Adrenal gland (tissue), 12 donors: ENCODE results near the gene CC2D2A. TPM values are rescaled to one million over a fixed set of nuclear protein-coding genes. Genes with fewer than 3 reads are reported as not detected.

Source experiments
- DNase-seq, 7 donors: peaks; one replicate each; pipeline ENCODE4 v3.0.0-alpha.2; 2019 to 2020
- H3K27ac ChIP-seq, 5 donors: fragments of 200-600 bp; sonication (generic) in 4 of 5; 1 replicate in 3 of 5; 2 replicates in 2 of 5; pipeline versions ENCODE4 v1.5.1 to v1.8.0; 2016 to 2020; ENCODE audit warnings: mild to moderate bottlenecking in 1 of 5
- H3K27me3 ChIP-seq: fragments of 200-600 bp; 2 replicates; pipeline ENCODE4 v1.8.0; 2021
- H3K36me3 ChIP-seq, 2 donors: fragments of 200-600 bp; replicated peaks in 1 of 2; 1 replicate in 1 of 2; 2 replicates in 1 of 2; pipeline versions ENCODE4 v1.5.1 to v1.8.0; 2018 to 2022
- H3K4me1 ChIP-seq, 2 donors: fragments of 200-600 bp; replicated peaks in 1 of 2; 1 replicate in 1 of 2; 2 replicates in 1 of 2; pipeline versions ENCODE4 v1.5.1 to v1.8.0; 2018 to 2021
- H3K4me3 ChIP-seq, 4 donors: fragments of 200-600 bp; sonication (generic) in 3 of 4; one replicate each; pipeline ENCODE4 v1.5.1; 2016 to 2018
- H3K9me3 ChIP-seq, 3 donors: fragments of 200-600 bp; sonication (generic) in 1 of 3; replicated peaks in 1 of 3; 1 replicate in 2 of 3; 2 replicates in 1 of 3; pipeline versions ENCODE4 v1.5.1 to v1.8.0; 2016 to 2021
- CTCF ChIP-seq, 6 experiments: fragments of 450-650 bp in 4 of 6; fragments of 200-600 bp in 2 of 6; sonication (generic) in 1 of 6; IDR thresholded peaks; 1 replicate in 5 of 6; 2 replicates in 1 of 6; pipeline versions ENCODE4 v1.5.1 to v1.8.0; 2016 to 2021; ENCODE audit warnings: antibody characterized with exemption in 6 of 6, mild to moderate bottlenecking in 2 of 6, moderate library complexity in 1 of 6
- POLR2A ChIP-seq, 2 donors: fragments of 450-650 bp; IDR thresholded peaks; one replicate each; pipeline ENCODE4 v1.6.1; 2017; ENCODE audit warnings: antibody characterized with exemption in 2 of 2, mild to moderate bottlenecking in 2 of 2, moderate library complexity in 1 of 2
- WGBS, 4 donors: extraction: QIAGEN DNeasy Blood & Tissue Kit in 2 of 4; methylation state at CpG; one replicate each; pipeline versions ENCODE4 v1.1.5 to v1.1.7; 2013 to 2017; 5-methylcytosine and 5-hydroxymethylcytosine counted together
- intact Hi-C, 2 donors: fragments of 100-400 bp; cut with DNase I; formaldehyde crosslinking; loops; one replicate each; pipeline versions ENCODE4 v1.14.1 to v1.15.0; 2022 to 2023
- polyA plus RNA-seq, 3 donors: library from polyadenylated mRNA; stranded (reverse); fragments of 200-250 nt in 2 of 3; fragments of 350-450 nt in 1 of 3; fragmentation: Illumina TruSeq in 1 of 3; extraction: RNeasy Lipid Tissue Mini Kit (QIAGEN cat#74804) in 1 of 3; gene quantifications; one replicate each; pipeline ENCODE4 v1.2.3, GENCODE V29; 2013 to 2014
- total RNA-seq, 9 donors: library from RNA; depleted of rRNA in 4 of 9; stranded (reverse); fragments of >200 nt in 4 of 9; fragments of 120-200 nt in 1 of 9; fragmentation: NEBNext Ultra II Directional in 1 of 9; extraction: Animal tissue kit (Norgen Biotek cat#: 25700) in 1 of 9; gene quantifications; one replicate each; pipeline versions ENCODE4 v1.1.0 to v1.2.4, GENCODE V29; 2013 to 2023
- donor health status: healthy with polysubstance abuse.
- donor health status: Bipolar disorder and iron deficiency.
- donor health status: DM: yes; HTN: yes; CAD: no.
- donor health status: DM: no; HTN: no; CAD: no.
- donor health status: DM: no; HTN: no; CAD: no.
- donor health status: DM: yes; HTN: yes; CAD: no.

Gene CC2D2A
- total and polyA plus RNA-seq, 12 donors: 14.4 to 52.3 (median 20.9) TPM

GRCh38 chr4:15451866-15452765 is 17.6 kb upstream of the CC2D2A start:
- intact Hi-C loops: loop anchor here in 1 of 2 donors (10.0 kb wide), 1 partner anchor 57 kb away; no protein-coding TSS in a partner anchor
- Histone ChIP-seq H3K4me3 (no peak overlapping the region), H3K9me3 (no peaks in the 10 kb centered on the region), H3K4me1 (peaks cover 9 to 20% of the 10 kb centered on the region in 2 donors), H3K27ac (peak overlapping the region in 2 of 5 donors; percentile 15 to 59), H3K36me3 (no peaks in the 10 kb centered on the region), H3K27me3 (no peaks in the 10 kb centered on the region)
- peak in 4 of 7 donors; percentile 28 to 32 (median 28) for DNase-seq
- TF ChIP-seq POLR2A (IDR thresholded peaks at IDR 0.05): no peak
- TF ChIP-seq CTCF (IDR thresholded peaks at IDR 0.05): no peak
- 43 to 45% (median 43%) methylated on average over 4 of the region's 4 CpGs for WGBS, 4 donors

- WGBS, 4 donors: 80 to 90% (median 87%) methylated on average over 3 of the region's 3 CpGs
- Histone ChIP-seq H3K27me3 (no peaks in the 10 kb centered on the region), H3K36me3 (no peaks in the 10 kb centered on the region), H3K27ac (no peak overlapping the region), H3K4me3 (no peak overlapping the region), H3K4me1 (peaks cover 13 to 24% of the 10 kb centered on the region in 2 donors), H3K9me3 (no peaks in the 10 kb centered on the region)
- intact Hi-C loops: loop anchor here in 1 of 2 donors (5.0 to 10.0 kb wide), 2 partner anchors 60 to 223 kb away; no protein-coding TSS in a partner anchor
- DNase-seq: peak in 6 of 7 donors; percentile 10 to 68 (median 30)
- TF ChIP-seq CTCF (IDR thresholded peaks at IDR 0.05) (no peak), POLR2A (IDR thresholded peaks at IDR 0.05) (no peak)
Measured at GRCh38 chr4:15455290-15455689, 14.4 kb upstream of the CC2D2A start.

GRCh38 chr4:15457406-15458201 is 12.1 kb upstream of the CC2D2A start:
- 17 to 22% (median 20%) methylated on average over 7 of the region's 7 CpGs for WGBS, 4 donors
- Histone ChIP-seq H3K36me3 (no peaks in the 10 kb centered on the region), H3K27ac (peak overlapping the region in 2 of 5 donors; percentile 30 to 42), H3K27me3 (no peaks in the 10 kb centered on the region), H3K4me1 (peaks cover 3 to 8% of the 10 kb centered on the region in 2 donors), H3K9me3 (no peaks in the 10 kb centered on the region), H3K4me3 (no peak overlapping the region)
- TF ChIP-seq POLR2A (IDR thresholded peaks at IDR 0.05): no peak
- peak; percentile 76 to 81 (median 78) for TF ChIP-seq CTCF (IDR thresholded peaks at IDR 0.05)
- DNase-seq: no peak
- intact Hi-C loops: loop anchor here in 1 of 2 donors (5.0 to 10.0 kb wide), 2 partner anchors 63 to 225 kb away; no protein-coding TSS in a partner anchor

- Histone ChIP-seq H3K36me3 (no peaks in the 10 kb centered on the region), H3K9me3 (no peaks in the 10 kb centered on the region), H3K27me3 (no peaks in the 10 kb centered on the region), H3K27ac (no peak overlapping the region), H3K4me3 (no peak overlapping the region), H3K4me1 (peaks cover 3 to 8% of the 10 kb centered on the region in 2 donors)
- DNase-seq: no peak
- intact Hi-C loops: loop anchor here in 1 of 2 donors (5.0 to 10.0 kb wide), 2 partner anchors 64 to 226 kb away; no protein-coding TSS in a partner anchor
- 71 to 87% (median 82%) methylated on average over 2 of the region's 2 CpGs for WGBS, 4 donors
- TF ChIP-seq POLR2A (IDR thresholded peaks at IDR 0.05): no peak
Measured at GRCh38 chr4:15458616-15459015, 11.1 kb upstream of the CC2D2A start.
